ENCODE measurements around the gene ASF1B.

ASF1B gene

DNA sequence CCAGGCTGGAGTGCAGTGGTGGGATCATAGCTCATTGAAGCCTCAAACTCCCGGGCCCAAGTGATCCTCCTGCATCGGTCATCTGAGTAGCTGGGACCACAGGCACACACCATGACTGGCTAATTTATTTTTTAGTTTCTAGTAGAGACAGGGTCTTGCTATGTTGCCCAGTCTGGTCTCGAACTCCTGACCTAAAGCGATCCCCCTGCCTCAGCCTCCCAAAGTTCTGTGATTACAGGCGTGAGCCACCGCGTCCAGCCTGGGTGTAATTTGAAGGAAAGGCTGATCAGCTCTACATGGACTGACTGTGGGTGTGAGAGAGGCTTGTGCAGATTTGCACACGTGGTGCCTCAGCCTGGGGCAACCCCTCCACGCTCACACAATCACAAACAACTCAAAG, 38.5 kb upstream of the ASF1B start:
- TF ChIP-seq, protein P1, sequence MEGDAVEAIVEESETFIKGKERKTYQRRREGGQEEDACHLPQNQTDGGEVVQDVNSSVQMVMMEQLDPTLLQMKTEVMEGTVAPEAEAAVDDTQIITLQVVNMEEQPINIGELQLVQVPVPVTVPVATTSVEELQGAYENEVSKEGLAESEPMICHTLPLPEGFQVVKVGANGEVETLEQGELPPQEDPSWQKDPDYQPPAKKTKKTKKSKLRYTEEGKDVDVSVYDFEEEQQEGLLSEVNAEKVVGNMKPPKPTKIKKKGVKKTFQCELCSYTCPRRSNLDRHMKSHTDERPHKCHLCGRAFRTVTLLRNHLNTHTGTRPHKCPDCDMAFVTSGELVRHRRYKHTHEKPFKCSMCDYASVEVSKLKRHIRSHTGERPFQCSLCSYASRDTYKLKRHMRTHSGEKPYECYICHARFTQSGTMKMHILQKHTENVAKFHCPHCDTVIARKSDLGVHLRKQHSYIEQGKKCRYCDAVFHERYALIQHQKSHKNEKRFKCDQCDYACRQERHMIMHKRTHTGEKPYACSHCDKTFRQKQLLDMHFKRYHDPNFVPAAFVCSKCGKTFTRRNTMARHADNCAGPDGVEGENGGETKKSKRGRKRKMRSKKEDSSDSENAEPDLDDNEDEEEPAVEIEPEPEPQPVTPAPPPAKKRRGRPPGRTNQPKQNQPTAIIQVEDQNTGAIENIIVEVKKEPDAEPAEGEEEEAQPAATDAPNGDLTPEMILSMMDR (IDR thresholded peaks at IDR 0.05) = no peak

DNA sequence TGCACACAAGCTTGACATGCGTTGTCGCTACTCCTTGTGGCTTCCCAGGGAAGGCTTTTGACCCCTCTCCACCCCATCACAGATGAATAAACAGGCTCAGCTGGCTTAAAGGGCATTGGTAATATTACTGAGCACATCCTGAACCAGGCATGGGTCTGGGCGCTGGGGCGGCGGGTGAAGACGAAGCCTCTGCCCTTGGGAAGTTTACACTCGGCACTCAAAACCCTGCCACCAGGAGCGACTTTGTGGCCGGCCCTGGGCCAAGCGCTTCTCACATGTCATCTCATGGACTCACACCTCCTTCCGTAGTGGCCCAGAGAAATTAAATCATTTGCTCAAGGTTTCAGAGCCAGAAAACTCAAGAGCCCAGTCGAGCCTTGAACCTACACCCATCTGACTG, 32.6 kb upstream of the ASF1B start:
- TF ChIP-seq, protein P1 (IDR thresholded peaks at IDR 0.05) = no peak

DNA sequence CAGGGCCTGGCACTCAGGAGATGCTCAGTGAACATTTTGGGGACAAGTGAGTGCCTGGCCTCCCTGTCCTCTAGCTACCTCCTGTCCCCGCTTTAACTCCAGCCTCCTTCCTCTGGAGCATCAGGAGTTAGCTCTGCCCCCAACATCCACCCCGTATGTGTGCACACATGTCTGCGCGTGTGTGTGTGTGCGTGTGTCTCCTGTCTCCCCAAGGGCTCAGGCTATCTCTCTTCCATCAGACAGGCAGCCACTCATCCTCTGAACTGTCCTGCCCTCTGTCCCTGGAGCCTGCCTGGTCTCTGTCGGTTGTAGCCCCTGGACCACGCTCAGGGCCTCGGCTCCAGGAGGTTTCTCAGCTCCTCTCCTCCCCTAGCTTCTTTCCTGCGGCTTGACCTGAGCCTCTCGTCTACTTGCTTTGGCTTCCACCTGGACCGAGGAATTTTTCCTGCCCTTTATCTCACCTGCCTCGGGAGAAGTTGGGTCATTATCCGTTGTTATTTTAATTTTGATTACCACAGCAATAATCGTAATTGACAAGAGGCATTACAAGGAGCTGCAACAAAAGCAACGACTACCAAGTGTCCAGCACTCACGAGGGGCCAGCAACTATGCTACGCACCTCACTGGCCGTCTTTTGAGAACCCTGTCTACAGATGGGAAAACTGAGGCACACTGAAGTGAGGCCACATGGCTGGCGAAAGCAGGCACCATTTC, 32.0 kb upstream of the ASF1B start:
- TF ChIP-seq, protein P1 (IDR thresholded peaks at IDR 0.05) = no peak

DNA sequence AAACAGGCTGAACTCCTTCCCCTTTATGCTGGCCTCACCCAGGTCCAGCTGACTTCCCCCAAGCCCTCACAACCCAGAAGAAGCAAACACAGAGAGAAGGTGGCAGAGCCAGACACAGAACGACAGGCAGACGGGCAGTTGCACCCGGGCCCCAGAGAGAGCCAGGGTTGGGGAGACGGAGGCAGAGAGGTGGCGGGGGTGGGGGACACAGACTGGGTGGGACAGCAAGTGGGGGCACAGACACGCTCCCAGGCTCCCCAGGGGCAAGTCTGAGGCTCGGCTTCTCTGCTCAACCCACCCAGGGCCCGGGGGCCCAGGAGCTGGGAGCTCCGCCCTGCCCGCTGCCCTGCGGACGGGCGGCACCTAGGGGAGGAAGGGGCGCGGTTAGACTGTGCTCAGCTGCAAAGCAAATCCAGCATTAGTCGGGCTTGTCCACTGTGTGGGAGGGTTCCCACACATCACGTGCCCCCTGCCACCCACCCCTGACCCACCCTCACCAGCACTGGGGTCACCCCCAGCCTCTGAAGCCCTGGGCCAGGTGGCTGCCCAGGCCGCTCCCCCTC, 31.3 kb upstream of the ASF1B start:
- TF ChIP-seq, protein P1 (IDR thresholded peaks at IDR 0.05) = no peak

DNA sequence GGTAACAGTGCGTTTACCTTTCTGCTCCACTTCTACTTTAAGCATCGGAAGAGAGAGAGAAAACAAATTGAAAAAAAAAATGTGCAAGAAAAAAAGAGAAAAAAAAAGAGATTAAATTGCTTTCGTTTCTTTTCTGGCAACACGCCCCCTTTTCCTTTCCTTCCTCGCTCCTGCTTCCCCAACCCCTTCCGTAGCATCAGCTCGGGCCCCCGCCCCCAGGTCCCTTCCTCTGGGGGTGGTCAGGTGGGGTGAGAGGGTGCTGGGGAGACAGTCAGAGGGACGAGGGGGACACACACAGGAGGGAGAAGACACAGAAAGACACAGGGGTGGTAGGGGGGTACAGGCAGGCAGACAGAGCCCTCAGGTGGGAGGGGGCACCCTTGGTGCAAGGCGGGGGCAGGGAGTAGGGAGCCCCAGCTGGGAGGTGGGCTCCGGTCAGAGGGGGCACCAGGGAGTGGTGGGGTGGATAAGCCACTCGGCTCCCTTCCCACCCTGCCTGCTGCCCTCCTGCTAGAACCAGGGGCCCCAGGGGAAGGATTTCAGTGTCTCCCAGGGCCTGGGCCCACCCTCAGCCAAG, 30.7 kb upstream of the ASF1B start:
- TF ChIP-seq, protein P1 (IDR thresholded peaks at IDR 0.05) = no peak

DNA sequence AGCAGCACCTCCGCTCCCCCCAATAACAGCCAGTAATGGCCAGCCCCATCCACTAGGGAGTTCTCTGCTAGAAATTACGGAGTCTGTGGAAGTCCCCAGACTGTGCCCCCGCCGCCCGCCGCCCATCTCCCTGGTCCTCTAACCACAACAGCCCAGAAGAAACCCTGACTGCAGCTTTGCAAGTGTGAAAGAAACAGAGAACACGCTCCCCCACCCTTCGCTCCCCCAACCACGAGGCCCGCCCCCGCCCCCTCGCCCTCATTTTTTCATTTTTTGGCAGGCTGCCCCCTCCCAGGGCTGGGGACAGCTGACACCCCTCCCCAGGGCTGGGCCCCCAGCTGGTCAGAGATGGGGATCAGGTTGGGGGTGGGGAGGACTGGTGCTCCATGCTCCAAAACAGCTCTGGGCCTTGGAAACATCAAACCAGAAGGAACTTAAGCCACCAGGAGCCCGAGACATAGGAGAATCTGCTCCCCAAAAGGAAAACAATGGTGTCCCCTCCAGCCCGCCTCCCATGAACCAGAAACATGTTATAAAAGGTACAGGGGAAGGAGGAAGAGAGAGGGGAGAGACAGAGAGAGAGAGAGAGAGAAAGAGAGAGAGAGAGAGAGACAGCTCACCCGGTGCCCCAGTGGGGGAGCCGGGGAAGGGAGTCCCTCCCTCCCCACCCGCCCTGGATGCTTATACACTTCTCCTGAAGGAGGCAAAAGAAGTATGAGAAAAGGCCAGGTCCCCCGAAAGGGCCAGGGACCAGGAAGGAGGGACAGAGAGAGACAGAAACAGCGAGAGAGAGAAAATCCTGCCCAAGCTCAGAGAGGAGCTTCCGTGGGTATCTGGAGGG, 29.8 kb upstream of the ASF1B start:
- TF ChIP-seq, protein P1 (IDR thresholded peaks at IDR 0.05) = no peak

DNA sequence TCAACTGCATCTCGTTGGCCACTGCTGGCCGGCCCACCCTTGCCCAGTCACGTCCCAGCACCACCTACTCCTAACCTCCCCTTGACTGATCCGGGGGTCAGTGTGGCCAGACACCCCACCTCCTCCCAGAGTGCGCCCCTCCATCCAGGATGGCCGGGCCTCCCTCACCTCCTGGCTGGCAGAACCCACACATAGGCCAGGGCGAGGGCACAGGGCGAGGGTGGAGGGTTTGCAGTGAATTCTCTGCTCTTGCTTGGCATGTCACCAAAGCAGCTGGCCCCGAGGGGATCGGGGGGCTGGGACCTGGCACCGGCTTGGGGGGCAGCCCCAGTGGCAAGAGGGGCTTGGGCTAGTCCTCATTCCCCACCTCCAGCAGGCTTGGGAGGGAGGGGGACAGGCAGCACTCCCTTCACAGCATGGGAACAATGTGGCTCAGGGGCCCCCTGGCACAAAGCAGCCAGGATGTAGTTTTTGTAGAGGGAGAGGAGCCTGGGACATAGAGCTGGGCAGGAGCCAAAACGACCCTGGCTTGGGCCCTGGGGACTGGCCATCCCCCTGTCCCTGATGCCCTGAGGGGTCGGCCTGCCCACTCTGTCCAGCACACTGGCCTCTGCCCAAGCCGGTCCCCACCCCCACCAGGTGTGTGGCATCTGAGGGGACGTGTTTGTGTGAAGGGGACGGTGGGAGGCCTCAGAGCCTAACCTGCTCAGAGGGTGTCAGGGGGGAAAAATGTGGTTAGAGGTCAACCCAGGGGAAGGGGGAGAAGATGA, 28.5 kb upstream of the ASF1B start:
- TF ChIP-seq, protein P1 (IDR thresholded peaks at IDR 0.05) = no peak

All from LNCAP (cell line).